ENCODE data around the gene SPATC1L.
"Not testable (repeated sequence)": the region's sequence is repeated elsewhere in the genome, so short reads cannot be mapped to it uniquely, and the experiment has no call there.

The SPATC1L gene

DNA sequence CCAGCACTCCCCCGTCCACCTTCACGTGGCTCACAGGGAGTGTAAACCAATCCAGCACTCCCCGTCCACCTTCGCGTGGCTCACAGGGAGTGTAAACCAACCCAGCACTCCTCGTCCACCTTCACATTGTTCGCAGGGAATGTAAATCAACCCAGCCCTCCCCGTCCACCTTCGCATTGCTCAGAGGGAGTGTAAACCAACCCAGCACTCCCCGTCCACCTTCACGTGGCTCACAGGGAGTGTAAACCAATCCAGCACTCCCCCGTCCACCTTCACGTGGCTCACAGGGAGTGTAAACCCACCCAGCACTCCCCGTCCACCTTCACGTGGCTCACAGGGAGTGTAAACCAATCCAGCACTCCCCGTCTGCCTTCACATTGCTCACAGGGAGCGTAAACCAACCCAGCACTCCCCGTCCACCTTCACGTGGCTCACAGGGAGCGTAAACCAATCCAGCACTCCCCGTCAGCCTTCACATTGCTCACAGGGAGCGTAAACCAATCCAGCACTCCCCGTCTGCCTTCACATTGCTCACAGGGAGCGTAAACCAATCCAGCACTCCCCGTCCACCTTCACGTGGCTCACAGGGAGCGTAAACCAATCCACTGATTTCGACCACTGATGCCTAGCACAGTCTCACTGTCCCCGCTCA lies 43.8 kb downstream of the SPATC1L start:
- not testable (repeated sequence) for H3K4me3 ChIP-seq (ENCODE audit: low read length in 2 of 2); H3K27me3 ChIP-seq (ENCODE audit: control insufficient read depth in 2 of 2, insufficient read depth in 2 of 2, low read length in 2 of 2); H3K27ac ChIP-seq (ENCODE audit: low read depth in 2 of 2, low read length in 2 of 2); H3K36me3 ChIP-seq (ENCODE audit: control insufficient read depth in 2 of 2, insufficient read depth in 2 of 2, low read length in 2 of 2); H3K4me1 ChIP-seq (ENCODE audit: control insufficient read depth in 2 of 2, insufficient read depth in 2 of 2, low read length in 2 of 2); H3K9ac ChIP-seq (ENCODE audit: low read depth in 1 of 2, low read length in 2 of 2); H3K9me3 ChIP-seq (ENCODE audit: control insufficient read depth in 2 of 2, low read length in 2 of 2)

- H3K4me1 ChIP-seq (ENCODE audit: control insufficient read depth in 2 of 2, insufficient read depth in 2 of 2, low read length in 2 of 2): peaks cover 4 to 5% of the 10 kb centered on the region in 2 donors
- no peaks in the 10 kb centered on the region for H3K9me3 ChIP-seq (ENCODE audit: control insufficient read depth in 2 of 2, low read length in 2 of 2)
- no peak overlapping the region for H3K9ac ChIP-seq (ENCODE audit: low read depth in 1 of 2, low read length in 2 of 2)
- H3K4me3 ChIP-seq (ENCODE audit: low read length in 2 of 2): no peak overlapping the region
- H3K36me3 ChIP-seq (ENCODE audit: control insufficient read depth in 2 of 2, insufficient read depth in 2 of 2, low read length in 2 of 2): no peaks in the 10 kb centered on the region
- no peak overlapping the region for H3K27ac ChIP-seq (ENCODE audit: low read depth in 2 of 2, low read length in 2 of 2)
- H3K27me3 ChIP-seq (ENCODE audit: control insufficient read depth in 2 of 2, insufficient read depth in 2 of 2, low read length in 2 of 2): peaks cover 5% of the 10 kb centered on the region in 2 donors
Observed at GRCh38 chr21:46139686-46140085, 44.6 kb downstream of the SPATC1L start.

- no peak overlapping the region for H3K4me3 ChIP-seq (ENCODE audit: low read length in 2 of 2)
- peaks cover 0 to under 1% of the 10 kb centered on the region in 2 donors for H3K4me1 ChIP-seq (ENCODE audit: control insufficient read depth in 2 of 2, insufficient read depth in 2 of 2, low read length in 2 of 2)
- H3K9ac ChIP-seq (ENCODE audit: low read depth in 1 of 2, low read length in 2 of 2): no peak overlapping the region
- peaks cover 5% of the 10 kb centered on the region in 2 donors for H3K27me3 ChIP-seq (ENCODE audit: control insufficient read depth in 2 of 2, insufficient read depth in 2 of 2, low read length in 2 of 2)
- no peak overlapping the region for H3K27ac ChIP-seq (ENCODE audit: low read depth in 2 of 2, low read length in 2 of 2)
- H3K9me3 ChIP-seq (ENCODE audit: control insufficient read depth in 2 of 2, low read length in 2 of 2): no peaks in the 10 kb centered on the region
- H3K36me3 ChIP-seq (ENCODE audit: control insufficient read depth in 2 of 2, insufficient read depth in 2 of 2, low read length in 2 of 2): no peaks in the 10 kb centered on the region
Observed at GRCh38 chr21:46138383-46138970, 45.8 kb downstream of the SPATC1L start.

DNA sequence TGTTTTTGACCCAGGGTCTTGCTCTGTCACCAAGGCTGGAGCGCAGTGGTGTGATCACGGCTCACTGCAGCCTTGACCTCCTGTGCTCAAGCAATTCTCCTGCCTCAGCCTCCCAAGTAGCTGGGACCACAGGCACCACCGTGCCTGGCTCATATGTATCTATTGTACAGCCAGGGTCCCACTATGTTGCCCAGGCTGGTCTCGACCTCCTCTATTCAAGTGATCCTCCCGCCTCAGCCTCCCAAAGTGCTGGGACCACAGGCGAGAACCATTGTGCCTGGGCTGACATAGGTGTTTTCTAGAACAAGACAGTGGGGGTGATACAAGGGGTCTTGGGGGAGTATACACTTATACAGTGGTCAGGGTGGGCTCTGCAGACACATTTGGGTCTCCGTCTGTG lies 46.4 kb downstream of the SPATC1L start:
- H3K27me3 ChIP-seq (ENCODE audit: control insufficient read depth in 2 of 2, insufficient read depth in 2 of 2, low read length in 2 of 2): peaks cover 5% of the 10 kb centered on the region in 2 donors
- H3K4me3 ChIP-seq (ENCODE audit: low read length in 2 of 2): no peak overlapping the region
- H3K4me1 ChIP-seq (ENCODE audit: control insufficient read depth in 2 of 2, insufficient read depth in 2 of 2, low read length in 2 of 2): no peaks in the 10 kb centered on the region
- no peak overlapping the region for H3K9ac ChIP-seq (ENCODE audit: low read depth in 1 of 2, low read length in 2 of 2)
- no peaks in the 10 kb centered on the region for H3K9me3 ChIP-seq (ENCODE audit: control insufficient read depth in 2 of 2, low read length in 2 of 2)
- H3K27ac ChIP-seq (ENCODE audit: low read depth in 2 of 2, low read length in 2 of 2): no peak overlapping the region
- no peaks in the 10 kb centered on the region for H3K36me3 ChIP-seq (ENCODE audit: control insufficient read depth in 2 of 2, insufficient read depth in 2 of 2, low read length in 2 of 2)

GRCh38 chr21:46136739-46137349 lies 47.4 kb downstream of the SPATC1L start:
- H3K9me3 ChIP-seq (ENCODE audit: control insufficient read depth in 2 of 2, low read length in 2 of 2): no peaks in the 10 kb centered on the region
- H3K9ac ChIP-seq (ENCODE audit: low read depth in 1 of 2, low read length in 2 of 2): no peak overlapping the region
- peaks cover 5% of the 10 kb centered on the region in 2 donors for H3K27me3 ChIP-seq (ENCODE audit: control insufficient read depth in 2 of 2, insufficient read depth in 2 of 2, low read length in 2 of 2)
- H3K36me3 ChIP-seq (ENCODE audit: control insufficient read depth in 2 of 2, insufficient read depth in 2 of 2, low read length in 2 of 2): no peaks in the 10 kb centered on the region
- no peaks in the 10 kb centered on the region for H3K4me1 ChIP-seq (ENCODE audit: control insufficient read depth in 2 of 2, insufficient read depth in 2 of 2, low read length in 2 of 2)
- H3K27ac ChIP-seq (ENCODE audit: low read depth in 2 of 2, low read length in 2 of 2): no peak overlapping the region
- H3K4me3 ChIP-seq (ENCODE audit: low read length in 2 of 2): no peak overlapping the region

GRCh38 chr21:46135782-46136395 lies 48.4 kb downstream of the SPATC1L start:
- Histone ChIP-seq H3K4me1 (ENCODE audit: control insufficient read depth in 2 of 2, insufficient read depth in 2 of 2, low read length in 2 of 2) (no peaks in the 10 kb centered on the region), H3K9me3 (ENCODE audit: control insufficient read depth in 2 of 2, low read length in 2 of 2) (no peaks in the 10 kb centered on the region), H3K9ac (ENCODE audit: low read depth in 1 of 2, low read length in 2 of 2) (no peak overlapping the region), H3K4me3 (ENCODE audit: low read length in 2 of 2) (no peak overlapping the region), H3K36me3 (ENCODE audit: control insufficient read depth in 2 of 2, insufficient read depth in 2 of 2, low read length in 2 of 2) (no peaks in the 10 kb centered on the region), H3K27ac (ENCODE audit: low read depth in 2 of 2, low read length in 2 of 2) (no peak overlapping the region), H3K27me3 (ENCODE audit: control insufficient read depth in 2 of 2, insufficient read depth in 2 of 2, low read length in 2 of 2) (peaks cover 5% of the 10 kb centered on the region in 2 donors)

DNA sequence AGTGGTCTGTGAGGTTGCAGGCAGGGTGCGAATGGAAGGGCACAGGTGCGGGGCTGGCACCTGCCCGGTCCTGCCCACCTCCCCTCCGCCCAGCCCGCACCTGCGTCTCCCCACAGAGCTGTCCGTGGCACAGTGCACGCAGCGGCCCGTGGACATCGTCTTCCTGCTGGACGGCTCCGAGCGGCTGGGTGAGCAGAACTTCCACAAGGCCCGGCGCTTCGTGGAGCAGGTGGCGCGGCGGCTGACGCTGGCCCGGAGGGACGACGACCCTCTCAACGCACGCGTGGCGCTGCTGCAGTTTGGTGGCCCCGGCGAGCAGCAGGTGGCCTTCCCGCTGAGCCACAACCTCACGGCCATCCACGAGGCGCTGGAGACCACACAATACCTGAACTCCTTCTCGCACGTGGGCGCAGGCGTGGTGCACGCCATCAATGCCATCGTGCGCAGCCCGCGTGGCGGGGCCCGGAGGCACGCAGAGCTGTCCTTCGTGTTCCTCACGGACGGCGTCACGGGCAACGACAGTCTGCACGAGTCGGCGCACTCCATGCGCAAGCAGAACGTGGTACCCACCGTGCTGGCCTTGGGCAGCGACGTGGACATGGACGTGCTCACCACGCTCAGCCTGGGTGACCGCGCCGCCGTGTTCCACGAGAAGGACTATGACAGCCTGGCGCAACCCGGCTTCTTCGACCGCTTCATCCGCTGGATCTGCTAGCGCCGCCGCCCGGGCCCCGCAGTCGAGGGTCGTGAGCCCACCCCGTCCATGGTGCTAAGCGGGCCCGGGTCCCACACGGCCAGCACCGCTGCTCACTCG lies 52.2 kb downstream of the SPATC1L start:
- Histone ChIP-seq H3K4me1 (ENCODE audit: control insufficient read depth in 2 of 2, insufficient read depth in 2 of 2, low read length in 2 of 2) (no peaks in the 10 kb centered on the region), H3K9ac (ENCODE audit: low read depth in 1 of 2, low read length in 2 of 2) (no peak overlapping the region), H3K36me3 (ENCODE audit: control insufficient read depth in 2 of 2, insufficient read depth in 2 of 2, low read length in 2 of 2) (no peaks in the 10 kb centered on the region), H3K27ac (ENCODE audit: low read depth in 2 of 2, low read length in 2 of 2) (no peak overlapping the region), H3K4me3 (ENCODE audit: low read length in 2 of 2) (no peak overlapping the region), H3K27me3 (ENCODE audit: control insufficient read depth in 2 of 2, insufficient read depth in 2 of 2, low read length in 2 of 2) (peaks cover 0 to 5% of the 10 kb centered on the region in 2 donors), H3K9me3 (ENCODE audit: control insufficient read depth in 2 of 2, low read length in 2 of 2) (no peaks in the 10 kb centered on the region)

GRCh38 chr21:46131588-46131837 lies 52.7 kb downstream of the SPATC1L start:
- H3K4me3 ChIP-seq (ENCODE audit: low read length in 2 of 2): no peak overlapping the region
- peaks cover 0 to 4% of the 10 kb centered on the region in 2 donors for H3K27me3 ChIP-seq (ENCODE audit: control insufficient read depth in 2 of 2, insufficient read depth in 2 of 2, low read length in 2 of 2)
- no peak overlapping the region for H3K9ac ChIP-seq (ENCODE audit: low read depth in 1 of 2, low read length in 2 of 2)
- H3K4me1 ChIP-seq (ENCODE audit: control insufficient read depth in 2 of 2, insufficient read depth in 2 of 2, low read length in 2 of 2): no peaks in the 10 kb centered on the region
- no peaks in the 10 kb centered on the region for H3K36me3 ChIP-seq (ENCODE audit: control insufficient read depth in 2 of 2, insufficient read depth in 2 of 2, low read length in 2 of 2)
- H3K9me3 ChIP-seq (ENCODE audit: control insufficient read depth in 2 of 2, low read length in 2 of 2): no peaks in the 10 kb centered on the region
- H3K27ac ChIP-seq (ENCODE audit: low read depth in 2 of 2, low read length in 2 of 2): no peak overlapping the region

- no peaks in the 10 kb centered on the region for H3K9me3 ChIP-seq (ENCODE audit: control insufficient read depth in 2 of 2, low read length in 2 of 2)
- H3K4me1 ChIP-seq (ENCODE audit: control insufficient read depth in 2 of 2, insufficient read depth in 2 of 2, low read length in 2 of 2): no peaks in the 10 kb centered on the region
- H3K9ac ChIP-seq (ENCODE audit: low read depth in 1 of 2, low read length in 2 of 2): no peak overlapping the region
- peaks cover 0 to under 1% of the 10 kb centered on the region in 2 donors for H3K36me3 ChIP-seq (ENCODE audit: control insufficient read depth in 2 of 2, insufficient read depth in 2 of 2, low read length in 2 of 2)
- H3K4me3 ChIP-seq (ENCODE audit: low read length in 2 of 2): no peak overlapping the region
- H3K27ac ChIP-seq (ENCODE audit: low read depth in 2 of 2, low read length in 2 of 2): no peak overlapping the region
- H3K27me3 ChIP-seq (ENCODE audit: control insufficient read depth in 2 of 2, insufficient read depth in 2 of 2, low read length in 2 of 2): no peaks in the 10 kb centered on the region
Observed at GRCh38 chr21:46130831-46131587, 53.2 kb downstream of the SPATC1L start.

All from mucosa of rectum (tissue), 2 donors.